Right atrium auricular region (tissue), 2 donors: ENCODE measurements around the gene NKX2-4. TPM values are rescaled to one million over a fixed set of nuclear protein-coding genes. Genes with fewer than 3 reads are reported as not detected.

Experiments used
- DNase-seq: peaks from one replicate; pipeline ENCODE4 v3.0.0-alpha.2; 2019; ENCODE audit warnings: low spot score
- H3K27ac ChIP-seq, 2 donors: fragments of 200-600 bp; sonication (generic); 1 replicate in 1 of 2; 2 replicates in 1 of 2; pipeline ENCODE4 v1.5.1; 2016 to 2019
- H3K27me3 ChIP-seq, 2 donors: fragments of 200-600 bp; sonication (generic); one replicate each; pipeline versions ENCODE4 v1.5.1 to v1.6.0; 2017 to 2019
- H3K36me3 ChIP-seq: fragments of 200-600 bp; sonication (generic); one replicate; pipeline ENCODE4 v1.5.1; 2016
- H3K4me1 ChIP-seq, 2 donors: fragments of 200-600 bp; sonication (generic); one replicate each; pipeline versions ENCODE4 v1.5.1 to v1.6.0; 2017 to 2019
- H3K4me3 ChIP-seq, 2 donors: fragments of 200-600 bp; sonication (generic); 1 replicate in 1 of 2; 2 replicates in 1 of 2; pipeline ENCODE4 v1.5.1; 2017 to 2019; ENCODE audit warnings: mild to moderate bottlenecking in 1 of 2, moderate library complexity in 1 of 2
- H3K9me3 ChIP-seq, 2 donors: fragments of 200-600 bp; sonication (generic); one replicate each; pipeline ENCODE4 v1.5.1; 2019
- CTCF ChIP-seq, 2 donors: fragments of 200-600 bp; sonication (generic); IDR thresholded peaks; one replicate each; pipeline ENCODE4 v1.5.1; 2019; ENCODE audit warnings: antibody characterized with exemption in 2 of 2
- total RNA-seq, 2 donors: library from RNA; depleted of rRNA; stranded (reverse); fragments of >200 nt; gene quantifications; one replicate each; pipeline ENCODE4 v1.1.0, GENCODE V29; 2016

Gene NKX2-4
- total RNA-seq, 2 donors from 2014 or later, result not detected

- TF ChIP-seq CTCF (IDR thresholded peaks at IDR 0.05), result no peak
These were observed 40.9 kb downstream of the NKX2-4 start for GRCh38 chr20:21356386-21356785.

GRCh38 chr20:21355981-21356380 lies 41.3 kb downstream of the NKX2-4 start:
- H3K4me3 ChIP-seq, result no peak overlapping the region
- no peaks in the 10 kb centered on the region for H3K27me3 ChIP-seq
- TF ChIP-seq CTCF (IDR thresholded peaks at IDR 0.05), result no peak
- no peak for DNase-seq
- no peaks in the 10 kb centered on the region for H3K4me1 ChIP-seq
- H3K9me3 ChIP-seq, result no peaks in the 10 kb centered on the region
- H3K36me3 ChIP-seq, result peaks cover 40% of the 10 kb centered on the region
- H3K27ac ChIP-seq, result no peak overlapping the region

More at GRCh38 chr20:21356386-21356785, 40.9 kb downstream of the NKX2-4 start:
- no peak overlapping the region for H3K4me3 ChIP-seq
- H3K27me3 ChIP-seq, result no peaks in the 10 kb centered on the region
- H3K36me3 ChIP-seq, result peaks cover 40% of the 10 kb centered on the region
- H3K4me1 ChIP-seq, result no peaks in the 10 kb centered on the region
- DNase-seq, result no peak
- H3K27ac ChIP-seq, result no peak overlapping the region
- no peaks in the 10 kb centered on the region for H3K9me3 ChIP-seq

DNA sequence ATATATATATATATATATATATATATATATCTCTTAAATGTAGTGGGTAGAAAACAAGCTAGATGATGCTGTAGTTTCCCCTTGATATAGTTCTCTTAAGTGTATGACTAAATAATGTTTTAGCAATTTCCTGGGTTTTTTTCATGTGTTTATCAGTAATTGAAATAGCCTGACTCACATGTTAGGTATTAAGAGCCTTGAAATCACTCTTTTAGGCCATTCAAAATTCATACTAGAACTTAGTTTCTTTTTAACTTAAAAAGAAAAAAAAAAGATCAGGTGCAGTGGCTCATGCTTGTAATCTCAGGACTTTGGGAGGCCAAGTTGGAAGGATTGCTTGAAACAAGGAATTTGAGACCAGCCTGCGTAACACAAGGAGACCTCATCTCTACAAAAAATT lies 44.1 kb downstream of the NKX2-4 start:
- Histone ChIP-seq H3K9me3 (no peaks in the 10 kb centered on the region), H3K4me3 (no peak overlapping the region), H3K27me3 (no peaks in the 10 kb centered on the region), H3K36me3 (peaks cover 44% of the 10 kb centered on the region), H3K27ac (no peak overlapping the region), H3K4me1 (no peaks in the 10 kb centered on the region)
- TF ChIP-seq CTCF (IDR thresholded peaks at IDR 0.05), result no peak
- DNase-seq, result no peak

DNA sequence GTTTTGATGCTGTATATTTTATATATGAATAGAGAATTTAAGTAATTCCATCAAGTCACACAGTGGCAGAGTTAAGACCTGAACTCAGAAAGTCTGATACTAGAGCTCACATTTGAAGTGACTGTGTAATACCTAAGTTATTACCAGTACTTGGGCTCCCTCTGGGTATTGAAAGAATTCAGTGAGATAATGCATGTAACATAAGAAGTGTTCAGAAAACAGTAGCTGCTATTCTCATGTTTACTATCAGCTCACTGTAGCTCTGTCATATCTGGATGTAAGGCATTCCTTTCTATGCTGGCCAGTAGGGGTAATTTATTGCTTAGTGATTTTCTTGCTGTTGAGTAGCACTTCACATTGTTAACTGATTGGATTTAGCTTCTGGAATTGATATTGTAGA lies 44.6 kb downstream of the NKX2-4 start:
- Histone ChIP-seq H3K36me3 (peaks cover 47% of the 10 kb centered on the region), H3K4me1 (no peaks in the 10 kb centered on the region), H3K4me3 (no peak overlapping the region), H3K27me3 (no peaks in the 10 kb centered on the region), H3K27ac (no peak overlapping the region), H3K9me3 (no peaks in the 10 kb centered on the region)
- DNase-seq, result no peak
- TF ChIP-seq CTCF (IDR thresholded peaks at IDR 0.05), result no peak

Other genes with a start within 250 kb of the NKX2-4 start
- 10 to 100 TPM; 37.5 to 40.8 TPM for gene XRN2, start 94.2 kb downstream of the NKX2-4 start, total RNA-seq
- gene NKX2-2, start 116.5 kb upstream of the NKX2-4 start, total RNA-seq, result not detected